T-helper 1 cell treated with Interleukin-12 subunit alpha and Interleukin-12 subunit beta and Interleukin-4 antibody, amounts not matched to agents 30 ng/mL and 1 ng/mL, for 36 hours (primary cell): ENCODE measurements around the gene NAV2. TPM values are rescaled to one million over a fixed set of nuclear protein-coding genes. Genes with fewer than 3 reads are reported as not detected.

Source experiments
- intact Hi-C: fragments of 100-400 bp; cut with micrococcal nuclease; formaldehyde crosslinking; loops from one replicate; pipeline ENCODE4 v1.15.1; 2024
- total RNA-seq: library from RNA; stranded (reverse); gene quantifications from 2 replicates; pipeline ENCODE4 v1.2.3, GENCODE V29; 2022

Gene NAV2
- total RNA-seq, 1 donor from 2014 or later: 0.29 TPM

DNA sequence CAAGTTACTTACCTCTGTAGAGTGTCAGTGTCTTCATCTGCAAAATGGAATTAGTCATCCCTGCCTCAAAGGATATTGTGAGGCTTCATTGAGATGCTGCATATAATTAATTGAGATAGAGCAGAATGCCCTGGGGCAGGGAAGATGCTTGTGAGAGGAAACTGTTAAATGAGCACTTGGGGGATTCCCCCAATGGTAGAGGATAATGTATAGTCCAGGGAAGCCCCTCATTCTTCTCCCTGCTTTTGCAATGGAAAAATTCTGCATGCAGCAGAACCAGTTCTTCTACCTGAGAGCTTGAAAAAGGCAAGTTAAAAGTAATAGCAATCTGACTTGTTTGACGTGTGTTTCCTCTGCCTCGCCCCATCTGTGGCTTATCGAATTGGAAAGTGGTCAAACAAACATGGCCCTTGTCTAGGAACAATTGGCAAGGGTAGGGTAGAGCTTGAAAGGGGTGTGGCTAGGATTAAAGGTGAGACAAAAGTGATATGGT is 90.9 kb downstream of the NAV2 start:
- intact Hi-C loops: no loop called here

DNA sequence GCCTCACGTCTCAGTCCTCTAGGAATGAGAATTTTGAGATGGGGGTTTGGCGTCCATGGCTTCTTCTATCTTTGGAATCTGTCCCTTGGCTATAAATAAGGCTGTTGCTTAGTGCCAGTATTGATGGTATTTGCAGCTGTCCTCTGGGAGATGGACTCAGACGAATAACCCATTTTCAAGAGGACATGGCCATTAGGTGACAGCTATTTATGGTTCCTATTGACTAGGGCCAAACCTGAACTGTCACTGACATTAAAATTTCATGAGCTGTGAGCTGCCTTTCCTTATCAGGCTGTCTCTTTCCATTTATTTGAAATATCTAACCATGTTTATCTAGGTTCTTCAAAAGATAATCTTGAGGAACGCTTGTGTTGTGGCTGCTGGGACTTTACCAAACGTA is 92.7 kb downstream of the NAV2 start:
- intact Hi-C loops: no loop called here

DNA sequence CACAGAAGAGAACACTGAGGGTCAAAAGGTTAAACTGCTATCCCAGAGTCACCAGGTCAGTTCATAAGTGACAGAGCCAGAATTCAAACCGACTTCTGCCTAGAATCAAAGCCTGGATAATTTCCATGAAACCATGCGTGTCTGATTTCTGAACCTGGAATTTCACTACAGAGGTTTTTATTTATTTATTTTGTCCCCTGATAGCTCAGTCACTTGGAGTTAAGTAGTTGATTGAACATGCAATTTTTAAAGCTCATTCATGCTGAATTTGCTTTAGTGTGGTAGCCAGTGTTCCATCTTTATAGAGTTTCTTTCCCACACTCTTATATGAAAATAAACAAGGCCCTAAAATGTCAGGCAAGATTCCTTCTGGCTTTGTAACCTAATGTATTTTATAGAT is 93.2 kb downstream of the NAV2 start:
- intact Hi-C loops: no loop called here

DNA sequence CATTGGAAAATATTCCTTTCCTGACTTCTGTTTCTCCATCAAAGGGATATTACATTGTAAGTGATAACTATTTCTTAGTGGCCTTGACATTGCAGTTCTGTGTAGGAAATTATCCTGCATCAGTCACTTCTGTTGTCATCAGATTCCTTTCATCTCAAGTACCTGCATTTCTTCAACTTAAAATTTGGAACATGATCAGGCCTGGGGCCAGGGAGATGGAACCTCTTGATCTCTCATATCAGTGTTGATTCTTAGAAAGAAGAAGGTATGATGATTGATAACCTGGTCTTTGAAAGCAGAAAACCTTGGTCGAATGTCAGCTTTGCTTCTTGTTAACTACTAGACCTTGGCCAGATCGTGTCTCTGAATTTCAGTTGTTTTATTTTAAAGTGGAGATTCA is 93.6 kb downstream of the NAV2 start:
- intact Hi-C loops: no loop called here

DNA sequence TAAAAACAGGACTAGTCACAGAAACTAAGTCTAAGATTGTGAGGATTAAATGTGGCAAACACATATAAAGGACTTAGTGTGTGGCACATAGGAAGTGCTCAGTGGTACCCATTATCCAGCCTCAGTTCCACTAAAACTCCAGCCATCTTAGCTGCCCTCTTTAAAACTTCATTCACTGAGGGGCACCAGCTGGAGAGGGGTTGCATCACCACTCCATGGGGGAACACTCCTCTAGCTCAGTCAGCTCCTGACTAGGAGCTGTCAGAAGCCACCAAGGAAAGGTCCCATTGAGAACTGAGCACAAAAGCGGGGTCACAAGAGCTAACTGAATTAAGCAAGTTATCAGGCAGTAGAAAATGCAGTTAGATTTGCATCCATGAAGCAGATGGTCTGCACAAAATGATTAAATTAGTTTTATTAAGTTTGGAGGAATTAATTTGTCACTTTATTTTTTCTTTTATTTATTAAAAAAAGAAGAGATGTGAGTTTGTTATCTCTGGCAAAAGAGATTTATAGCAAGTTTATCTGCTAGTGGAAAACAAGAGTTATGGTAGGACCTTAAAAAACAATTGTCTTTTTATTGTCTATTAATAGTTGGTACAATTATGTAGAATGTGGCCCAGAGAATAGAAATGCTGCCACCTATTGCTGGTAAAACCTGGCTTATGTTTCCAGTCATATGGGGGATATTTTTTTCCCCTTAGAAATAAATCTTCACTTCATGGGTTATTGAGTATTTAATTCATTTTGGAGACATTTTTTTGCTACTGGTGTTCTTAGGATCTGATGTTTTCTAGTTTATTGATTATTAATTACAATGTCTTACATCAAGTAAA is 95.7 kb downstream of the NAV2 start:
- intact Hi-C loops: no loop called here

DNA sequence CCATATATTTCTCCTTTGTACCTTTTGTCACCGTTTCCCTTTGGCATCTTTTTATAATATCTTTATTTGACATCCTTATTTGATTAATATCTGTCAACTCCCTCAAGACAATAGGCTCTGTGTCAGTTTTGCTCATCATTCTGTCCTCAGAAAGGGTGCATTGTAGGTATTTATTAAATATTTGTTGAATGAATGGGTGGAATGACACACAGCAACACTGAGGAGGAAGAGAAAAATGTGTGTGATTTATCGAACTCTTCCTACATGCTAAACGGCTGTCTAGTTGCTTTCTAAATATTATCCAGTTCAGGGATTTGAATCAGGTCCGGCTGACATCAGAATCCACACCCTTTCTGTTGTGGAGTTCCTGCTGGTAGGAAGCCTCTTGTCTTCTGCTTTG is 98.2 kb downstream of the NAV2 start:
- intact Hi-C loops: no loop called here

DNA sequence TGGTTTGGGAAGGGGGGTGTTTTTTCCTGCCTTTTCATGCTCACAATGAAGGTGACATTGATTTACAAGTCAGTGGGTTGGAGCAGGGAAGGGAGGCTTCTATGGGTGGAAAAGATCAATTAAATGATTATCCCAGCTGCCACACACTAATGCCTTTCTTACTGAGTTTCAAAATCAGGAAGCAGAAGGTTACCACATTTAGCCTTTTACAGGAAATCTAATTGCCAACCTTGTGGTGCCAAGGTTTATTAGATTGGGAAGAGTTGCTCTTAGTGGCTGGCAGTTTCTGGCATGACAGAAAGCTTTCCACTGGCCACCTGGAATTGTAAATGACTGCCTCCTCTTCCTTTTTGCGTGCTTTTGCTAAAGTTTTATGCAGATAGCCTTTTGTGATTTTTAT is 98.7 kb downstream of the NAV2 start:
- intact Hi-C loops: no loop called here

DNA sequence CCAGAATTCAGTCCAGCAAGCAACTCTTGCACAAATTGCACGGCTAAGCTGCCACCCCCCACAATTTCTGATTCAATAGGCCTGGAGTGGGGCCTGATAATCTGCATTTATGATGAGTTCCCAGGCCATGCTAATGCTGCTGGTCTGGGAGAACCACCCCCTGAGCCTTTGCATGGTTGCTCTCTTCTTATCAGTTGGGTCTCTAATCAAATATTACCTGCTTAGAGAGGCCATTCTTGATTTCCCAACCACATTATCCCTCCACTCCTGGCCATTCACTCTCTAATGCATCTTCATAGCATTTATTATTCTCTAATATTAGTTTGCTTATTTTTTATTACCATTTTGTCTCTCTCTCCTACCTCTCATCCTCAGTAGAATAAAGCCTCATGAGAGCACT is 99.5 kb downstream of the NAV2 start:
- intact Hi-C loops: no loop called here

DNA sequence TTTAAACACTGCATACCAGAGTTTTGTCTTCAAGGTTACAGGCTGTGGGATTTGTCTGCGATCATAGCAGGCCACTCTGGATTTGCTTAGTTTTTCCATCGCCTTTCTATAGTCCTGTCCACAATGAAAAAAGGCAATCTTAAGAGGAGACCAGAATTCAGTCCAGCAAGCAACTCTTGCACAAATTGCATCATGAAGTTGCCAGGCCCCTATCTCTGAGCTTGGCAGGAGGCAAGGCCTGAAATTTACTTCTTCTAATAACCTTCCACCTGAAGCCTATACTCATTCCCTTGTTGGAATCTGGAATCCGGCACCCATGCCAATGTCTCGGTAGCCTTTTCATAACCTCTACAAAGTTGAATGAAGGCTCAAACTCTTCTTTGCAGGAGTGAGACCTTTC is 100.1 kb downstream of the NAV2 start:
- intact Hi-C loops: no loop called here

DNA sequence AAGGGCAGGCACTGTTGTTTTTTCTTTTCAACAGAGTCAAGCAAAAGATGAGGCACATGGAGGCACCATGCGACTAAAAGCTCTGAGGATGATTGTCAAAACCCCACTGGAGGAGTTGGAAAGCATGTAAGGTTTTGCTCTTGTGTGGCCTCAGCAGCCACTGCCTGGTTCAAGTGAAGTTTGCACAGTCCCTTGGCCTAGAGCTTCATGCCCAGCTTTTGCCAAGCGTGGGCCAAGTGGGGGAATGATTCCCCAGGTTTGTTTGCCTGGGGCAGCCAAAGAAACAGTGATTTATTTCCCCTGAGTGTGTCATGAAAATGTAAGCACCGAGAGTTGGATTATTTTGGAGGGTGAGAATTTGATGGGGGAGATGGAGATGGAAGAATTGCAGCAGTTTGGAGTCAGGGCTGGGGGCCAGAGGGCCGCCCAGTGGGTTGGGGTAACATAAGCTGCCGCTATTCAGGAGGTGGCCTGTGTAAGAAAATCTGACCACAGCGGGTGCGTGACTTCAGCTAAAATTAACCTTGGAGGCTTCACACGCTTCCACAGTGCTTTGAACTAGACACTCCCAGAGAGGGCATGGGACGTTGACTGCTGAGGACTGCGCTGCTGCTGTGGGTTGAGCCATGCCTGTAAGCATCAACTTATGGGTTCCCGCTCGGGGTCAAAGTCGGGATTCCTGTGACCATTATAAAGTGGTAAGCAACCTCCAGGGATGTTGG is 100.7 kb downstream of the NAV2 start:
- intact Hi-C loops: no loop called here

DNA sequence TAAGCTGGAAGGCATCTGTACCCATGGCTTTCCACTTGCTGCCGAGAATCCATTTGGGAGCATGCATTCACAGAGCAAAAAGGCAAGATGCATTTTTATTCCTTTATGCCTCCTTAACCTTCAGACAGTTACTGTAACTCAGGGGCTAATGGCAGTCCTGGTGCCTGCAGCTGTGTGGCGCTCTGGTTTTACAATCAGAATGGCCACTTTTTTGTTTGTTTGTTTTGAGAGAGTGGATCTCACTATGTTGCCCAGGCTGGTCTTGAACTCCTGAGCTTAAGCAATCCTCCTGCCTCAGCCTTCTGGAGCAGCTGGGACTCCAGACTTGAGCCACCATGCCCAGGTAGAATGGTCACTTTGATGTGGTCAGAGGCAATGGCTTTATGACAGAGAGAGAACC is 101.8 kb downstream of the NAV2 start:
- intact Hi-C loops: no loop called here

DNA sequence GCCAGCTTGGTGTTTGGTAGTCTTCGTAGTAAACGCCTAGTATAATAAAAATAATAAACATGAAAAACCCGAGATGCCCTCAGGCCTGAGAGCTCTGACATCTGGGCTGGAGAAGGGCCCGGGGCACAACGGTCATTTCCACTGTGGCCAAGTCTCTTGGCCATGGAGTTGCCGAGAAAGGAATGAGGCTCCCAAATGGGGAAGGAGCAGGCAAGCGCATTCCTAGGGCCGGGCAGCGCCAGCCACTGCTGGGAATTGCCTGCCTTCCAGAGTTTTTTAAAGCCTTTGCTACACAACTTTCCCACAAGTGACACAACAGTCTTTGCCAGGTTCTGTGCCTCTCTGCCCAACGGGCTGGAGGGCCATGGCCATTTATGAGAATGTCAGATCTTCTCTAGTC is 103.4 kb downstream of the NAV2 start:
- intact Hi-C loops: no loop called here

DNA sequence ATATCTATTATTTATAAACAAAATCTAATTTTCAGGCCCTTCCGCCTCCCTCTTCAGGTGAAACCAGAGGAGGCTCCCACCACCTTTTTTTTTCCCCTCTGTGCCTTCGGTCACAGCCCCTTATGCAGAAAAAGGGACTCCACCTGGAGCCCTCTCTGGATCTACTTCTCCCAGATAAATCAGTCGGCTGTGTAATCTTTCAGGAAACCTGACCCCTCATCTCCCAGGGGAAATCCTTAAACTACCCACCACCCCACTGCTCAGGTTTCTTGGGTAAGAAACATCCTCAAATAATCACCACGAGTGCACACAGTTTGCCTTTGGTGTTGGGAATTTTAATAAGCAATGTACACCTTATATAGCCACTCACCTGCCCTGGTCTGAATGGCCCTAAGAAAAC is 104.2 kb downstream of the NAV2 start:
- intact Hi-C loops: no loop called here

DNA sequence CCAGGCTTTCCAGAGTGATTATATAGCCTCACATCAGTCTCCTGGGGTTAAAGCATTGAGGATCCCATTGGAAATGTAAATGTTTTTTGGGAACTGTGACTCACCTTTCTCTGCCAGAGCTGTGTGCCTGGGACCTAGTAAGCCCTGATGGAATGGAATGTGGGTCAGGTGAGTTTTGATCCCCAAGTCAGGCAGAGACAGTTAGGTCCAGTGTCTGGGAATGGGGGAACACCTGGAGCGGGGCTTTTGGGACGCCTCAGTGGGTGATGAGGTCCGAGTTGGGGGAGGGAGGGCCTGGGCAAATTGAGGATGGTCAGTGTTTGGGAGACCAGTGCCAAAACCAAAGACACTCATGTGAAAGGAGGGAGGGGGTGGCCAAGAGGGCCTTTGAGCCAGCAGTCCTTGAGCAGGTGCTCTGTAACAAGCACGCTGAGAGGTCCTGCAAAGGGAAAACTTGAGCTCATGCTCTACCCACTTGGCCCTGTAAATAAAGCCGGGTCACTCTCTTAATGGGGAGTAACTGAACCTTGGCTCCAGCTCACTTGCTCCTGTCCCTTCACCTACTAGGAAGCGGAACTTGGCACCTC is 104.7 kb downstream of the NAV2 start:
- intact Hi-C loops: no loop called here

DNA sequence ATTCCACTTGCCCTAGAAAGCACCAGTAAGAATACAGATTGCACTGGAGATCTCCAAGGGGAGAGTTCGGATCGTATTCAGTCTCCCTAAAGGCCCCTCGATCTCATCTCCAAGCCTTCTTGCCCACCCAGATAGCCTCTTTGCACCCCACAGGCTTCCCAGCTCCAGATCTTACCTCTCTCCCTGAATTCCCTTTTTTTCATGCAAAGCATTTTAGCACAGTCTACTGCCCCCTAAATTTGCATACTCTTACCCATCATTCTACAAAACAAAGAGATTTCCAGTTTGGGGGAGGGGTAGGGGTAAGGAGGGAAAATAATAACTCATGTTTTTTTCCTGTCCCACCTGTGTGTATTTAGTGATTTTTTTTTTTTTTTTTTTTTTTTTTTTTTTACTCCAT is 105.2 kb downstream of the NAV2 start:
- intact Hi-C loops: no loop called here

DNA sequence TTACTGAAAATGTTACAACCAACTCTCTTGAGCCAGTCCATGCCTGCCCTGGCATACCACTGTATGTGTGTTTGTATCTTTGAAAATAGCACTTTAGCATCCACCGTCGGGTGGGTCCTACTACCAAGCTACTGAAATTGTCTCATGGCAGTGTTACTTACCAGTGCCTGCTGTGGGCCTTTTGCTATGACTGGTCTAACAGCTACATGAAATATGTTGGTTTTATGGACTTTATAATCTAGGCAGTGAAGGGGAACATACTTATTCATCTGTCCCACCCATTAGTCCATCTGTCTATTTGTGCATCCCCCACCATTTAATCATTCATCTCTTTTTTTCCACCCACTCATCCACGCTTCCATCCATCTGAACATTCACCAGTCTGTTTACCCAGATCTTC is 106.0 kb downstream of the NAV2 start:
- intact Hi-C loops: no loop called here

DNA sequence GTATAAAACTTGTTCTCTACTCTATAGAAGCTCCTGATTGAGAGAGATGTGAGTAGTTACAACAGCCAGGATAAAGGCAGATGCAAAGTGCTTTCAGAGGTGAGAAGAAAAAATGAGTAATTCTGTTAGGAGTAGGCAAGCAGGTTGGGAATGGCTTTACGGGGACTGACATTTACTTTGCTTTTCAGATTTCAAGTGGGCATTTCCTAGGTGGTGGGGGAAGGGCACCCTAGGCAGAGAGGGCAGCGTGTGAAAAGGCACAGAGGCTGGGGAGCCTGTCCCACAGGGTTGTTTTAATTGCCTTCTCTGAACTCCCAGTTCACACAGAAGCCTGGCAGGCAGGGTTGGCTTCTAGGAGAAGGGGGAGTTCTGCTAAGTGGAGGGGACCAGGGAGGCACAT is 106.5 kb downstream of the NAV2 start:
- intact Hi-C loops: no loop called here

DNA sequence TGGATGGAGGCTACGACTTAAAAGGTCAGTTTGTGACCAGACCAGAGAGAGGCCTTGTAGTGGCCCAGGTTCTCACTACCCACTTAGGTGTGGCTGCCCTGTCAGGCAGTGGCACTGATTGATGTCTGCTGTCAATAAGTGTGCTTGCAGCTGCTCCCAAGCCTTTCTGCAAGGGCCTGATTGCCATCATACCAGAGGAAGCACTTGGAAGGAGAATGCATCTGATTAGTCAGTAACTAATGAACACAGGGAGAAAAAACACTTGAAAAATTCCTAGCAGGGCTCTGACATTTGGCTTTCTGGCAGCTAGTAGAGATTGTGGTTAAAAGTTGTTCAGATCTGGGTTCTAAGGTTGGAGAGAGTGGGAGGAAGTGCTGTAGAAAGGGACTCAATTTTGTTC is 107.5 kb downstream of the NAV2 start:
- intact Hi-C loops: no loop called here

DNA sequence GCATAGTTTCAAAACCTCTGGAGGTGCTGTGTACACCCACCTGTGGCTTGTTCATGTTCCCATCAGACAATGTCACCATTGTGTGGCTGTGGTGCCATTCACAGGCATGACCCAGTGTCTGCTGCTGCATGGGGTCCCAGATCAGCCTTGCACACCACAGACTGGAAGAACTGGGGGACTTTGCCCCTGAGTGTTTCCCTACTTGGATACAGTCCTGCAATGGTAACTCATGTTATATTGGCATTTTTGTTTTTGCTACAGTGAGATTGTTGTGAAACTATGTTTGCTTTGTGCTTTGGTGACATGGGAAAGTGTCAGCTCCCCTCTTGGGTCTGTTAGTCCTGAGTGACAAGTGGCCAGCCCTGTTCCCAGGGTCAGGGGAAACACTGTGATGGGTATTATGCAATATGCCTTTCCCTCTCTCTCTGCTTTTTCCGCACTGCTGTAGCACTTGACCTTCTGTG is 108.8 kb downstream of the NAV2 start:
- intact Hi-C loops: no loop called here

DNA sequence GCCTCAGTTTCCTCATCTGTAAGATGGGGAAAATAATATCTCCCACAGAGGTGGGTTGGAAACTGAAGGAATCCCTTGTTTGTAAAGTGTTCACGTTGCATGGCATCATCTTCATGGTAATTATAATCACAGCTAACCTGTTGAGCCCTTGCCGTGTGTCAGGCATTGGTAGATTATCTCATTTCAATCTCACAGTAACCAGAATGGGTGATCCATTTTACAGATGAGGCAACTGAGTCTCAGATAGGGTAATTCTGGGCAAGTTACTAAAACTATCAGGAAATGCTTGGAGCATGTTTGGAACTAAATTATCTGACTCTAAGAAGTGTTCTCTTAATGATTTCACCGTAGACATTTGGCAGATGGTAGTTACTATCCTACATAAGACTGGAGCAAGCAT is 109.4 kb downstream of the NAV2 start:
- intact Hi-C loops: no loop called here

DNA sequence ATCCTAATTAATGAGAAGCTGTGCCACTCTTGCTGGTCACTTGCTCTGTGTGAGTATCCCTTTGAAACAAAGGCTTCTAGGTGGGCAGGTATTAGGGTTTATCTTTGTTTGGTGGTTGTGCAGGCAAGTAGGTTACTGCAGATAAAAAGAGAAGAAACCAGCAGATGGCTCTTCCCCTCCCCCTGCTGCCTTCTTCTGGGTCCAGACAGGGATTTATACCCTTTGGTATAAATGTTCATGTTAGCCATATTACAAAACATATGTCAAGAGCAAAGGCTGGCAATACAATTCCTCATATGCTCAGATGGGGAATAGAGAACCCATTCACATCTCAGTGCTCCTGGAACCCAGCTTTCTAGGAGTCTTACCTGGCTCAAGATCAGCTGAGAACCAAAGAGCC is 109.9 kb downstream of the NAV2 start:
- intact Hi-C loops: no loop called here

DNA sequence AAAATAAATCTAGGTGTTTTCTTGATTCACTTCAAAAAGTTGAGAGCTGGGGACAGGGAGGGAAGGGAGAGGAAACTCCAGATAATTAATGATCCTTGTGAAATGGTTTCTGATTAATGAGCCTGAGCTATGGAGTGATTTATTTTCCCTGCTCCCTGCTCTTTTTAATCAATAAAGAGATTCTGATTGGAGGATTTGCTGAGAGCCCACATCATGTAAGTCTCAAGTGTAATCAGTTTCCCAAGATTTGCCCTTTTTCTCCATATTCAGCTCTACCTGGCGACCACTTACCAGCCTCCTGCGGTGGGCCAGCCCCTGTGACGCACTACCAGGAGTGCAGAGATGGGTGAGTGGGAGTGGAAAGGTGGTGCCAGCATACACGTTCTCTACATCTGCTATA is 114.0 kb downstream of the NAV2 start:
- intact Hi-C loops: no loop called here
